Neural cell (in vitro differentiated cells): ENCODE measurements around the gene GINS1. TPM values are rescaled to one million over a fixed set of nuclear protein-coding genes. Genes with fewer than 3 reads are reported as not detected.

ENCODE experiments used
- H2AFZ ChIP-seq: fragments of 200-600, 300-800 bp; sonication (generic), shearing (Covaris generic); 2 replicates; pipeline ENCODE4 v1.6.0; 2014; ENCODE audit warnings: low read depth, mild to moderate bottlenecking, antibody characterized with exemption, low read length, moderate library complexity
- H3F3A ChIP-seq: fragments of 200-600 bp; shearing (Covaris generic); 2 replicates; pipeline ENCODE4 v1.6.1; 2016; ENCODE audit warnings: mild to moderate bottlenecking, moderate library complexity, mixed read lengths, antibody characterized with exemption, low read length; ENCODE audit not compliant: insufficient read depth, poor library complexity, severe bottlenecking
- H3K27ac ChIP-seq: fragments of 200-600, 300-800 bp; sonication (generic), shearing (Covaris generic); 2 replicates; pipeline ENCODE4 v1.5.1; 2014; ENCODE audit warnings: mild to moderate bottlenecking, low read length, moderate library complexity
- H3K27me3 ChIP-seq: fragments of 300-800, 200-600 bp; sonication (generic), shearing (Covaris generic); 2 replicates; pipeline ENCODE4 v1.6.0; 2014; ENCODE audit warnings: mild to moderate bottlenecking, low read depth, low read length, moderate library complexity; ENCODE audit not compliant: insufficient read depth
- H3K36me3 ChIP-seq: fragments of 300-800, 200-600 bp; sonication (generic), shearing (Covaris generic); 2 replicates; pipeline ENCODE4 v1.5.1; 2014; ENCODE audit warnings: mild to moderate bottlenecking, antibody characterized with exemption, low read length, moderate library complexity; ENCODE audit not compliant: insufficient read depth
- H3K4me2 ChIP-seq: fragments of 300-800, 200-600 bp; sonication (generic), shearing (Covaris generic); 2 replicates; pipeline ENCODE4 v1.6.0; 2014; ENCODE audit warnings: mild to moderate bottlenecking, low read length
- H3K4me3 ChIP-seq: fragments of 300-800, 200-600 bp; sonication (generic), shearing (Covaris generic); 2 replicates; pipeline ENCODE4 v1.5.1; 2014; ENCODE audit warnings: mild to moderate bottlenecking, low read length, moderate library complexity
- H3K79me2 ChIP-seq: fragments of 200-600 bp; shearing (Covaris generic); replicated peaks from 2 replicates; pipeline ENCODE4 v1.6.0; 2014; ENCODE audit warnings: mild to moderate bottlenecking, low read length, moderate library complexity; ENCODE audit not compliant: insufficient read depth
- H3K9ac ChIP-seq: fragments of 300-800, 200-600 bp; sonication (generic), shearing (Covaris generic); 2 replicates; pipeline ENCODE4 v1.6.1; 2016; ENCODE audit warnings: mild to moderate bottlenecking, low read length, mixed read lengths
- H3K9me2 ChIP-seq: fragments of 200-600 bp; shearing (Covaris generic); 2 replicates; pipeline ENCODE4 v1.6.1; 2016; ENCODE audit warnings: mild to moderate bottlenecking, low read length, mixed read lengths; ENCODE audit not compliant: insufficient read depth
- H3K9me3 ChIP-seq: fragments of 200-600, 300-800 bp; sonication (generic), shearing (Covaris generic); 2 replicates; pipeline ENCODE4 v1.6.1; 2016; ENCODE audit warnings: mild to moderate bottlenecking, mixed run types, low read length, moderate library complexity, mixed read lengths
- H4K20me1 ChIP-seq: fragments of 200-600 bp; shearing (Covaris generic); 2 replicates; pipeline ENCODE4 v1.6.1; 2016; ENCODE audit warnings: mild to moderate bottlenecking, mixed run types; ENCODE audit not compliant: insufficient read depth
- EP300 ChIP-seq: fragments of 450-650 bp; conservative IDR thresholded peaks from 2 replicates; pipeline ENCODE4 v1.6.1; 2014; ENCODE audit warnings: antibody characterized with exemption, mild to moderate bottlenecking, moderate library complexity; ENCODE audit not compliant: poor library complexity, severe bottlenecking
- EZH2 ChIP-seq: fragments of 200-600, 300-800 bp; shearing (Covaris generic), sonication (generic); IDR thresholded peaks from 2 replicates; pipeline ENCODE4 v1.6.1; 2014; ENCODE audit warnings: antibody characterized with exemption, low read length, borderline replicate concordance, mild to moderate bottlenecking; ENCODE audit not compliant: insufficient read depth, poor library complexity, severe bottlenecking
- MXI1 ChIP-seq: fragments of 450-650 bp; conservative IDR thresholded peaks from 2 replicates; pipeline ENCODE4 v1.6.1; 2014; ENCODE audit warnings: antibody characterized with exemption, mild to moderate bottlenecking; ENCODE audit not compliant: poor library complexity, severe bottlenecking
- POLR2AphosphoS5 ChIP-seq: IDR thresholded peaks from 2 replicates; pipeline ENCODE4 v1.6.1; 2012
- RAD21 ChIP-seq: fragments of 450-650 bp; conservative IDR thresholded peaks from 2 replicates; pipeline ENCODE4 v1.6.1; 2014; ENCODE audit warnings: antibody characterized with exemption, mild to moderate bottlenecking, moderate library complexity
- REST ChIP-seq: IDR thresholded peaks from 2 replicates; pipeline ENCODE4 v1.6.1; 2012; ENCODE audit warnings: borderline replicate concordance
- SMC3 ChIP-seq: fragments of 450-650 bp; conservative IDR thresholded peaks from 2 replicates; pipeline ENCODE4 v1.6.1; 2014; ENCODE audit warnings: antibody characterized with exemption, mild to moderate bottlenecking, moderate library complexity; ENCODE audit not compliant: poor library complexity
- TAF1 ChIP-seq: IDR thresholded peaks from 2 replicates; pipeline ENCODE4 v1.6.1; 2012; ENCODE audit warnings: low read depth
- polyA plus RNA-seq: library from polyadenylated mRNA; depleted of rRNA; stranded (reverse); fragments of >200 nt; gene quantifications from 2 replicates; pipeline ENCODE4 v1.2.3, GENCODE V29; 2014
- TF ChIP-seq, protein P1 (sequence below): fragments of 450-650 bp; IDR thresholded peaks from 2 replicates; pipeline ENCODE4 v1.5.1; 2014; ENCODE audit warnings: antibody characterized with exemption, mild to moderate bottlenecking, moderate library complexity; ENCODE audit not compliant: poor library complexity, severe bottlenecking

Gene GINS1
- polyA plus RNA-seq, 1 donor from 2014 or later, result 4.5 TPM

DNA sequence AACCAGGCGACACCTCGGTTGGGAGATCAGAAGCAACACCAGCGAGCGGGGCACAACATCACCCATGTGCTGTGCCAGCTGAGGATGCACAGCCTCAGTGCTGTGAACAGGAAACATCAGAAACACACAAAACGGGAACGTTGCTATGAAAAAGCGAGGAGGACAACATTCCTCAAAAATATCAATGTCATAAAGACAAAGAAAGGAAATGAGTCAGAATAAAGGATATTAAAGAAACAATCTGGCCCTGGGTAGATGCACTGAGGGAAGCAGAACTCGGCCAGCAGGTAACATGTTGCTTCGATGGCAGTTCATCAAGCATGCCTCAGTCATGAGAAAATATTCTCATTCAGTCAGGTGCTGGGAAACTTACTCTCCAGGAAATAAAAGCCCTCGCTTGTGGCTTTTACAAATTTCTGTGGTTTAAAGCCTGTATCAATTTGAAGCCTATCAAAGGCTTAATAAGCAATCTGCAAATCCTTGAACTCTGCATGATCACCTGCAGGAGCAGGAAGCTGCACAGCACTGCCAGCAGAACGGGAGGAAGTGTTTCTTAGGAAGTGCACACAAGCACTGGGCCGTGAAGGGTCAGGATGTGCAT is 77.5 kb downstream of the GINS1 start:
- TF ChIP-seq MXI1, result no peak
- TF ChIP-seq TAF1, result no peak
- H3K27ac ChIP-seq, result no peak overlapping the region
- no peaks in the 10 kb centered on the region for H3K36me3 ChIP-seq

DNA sequence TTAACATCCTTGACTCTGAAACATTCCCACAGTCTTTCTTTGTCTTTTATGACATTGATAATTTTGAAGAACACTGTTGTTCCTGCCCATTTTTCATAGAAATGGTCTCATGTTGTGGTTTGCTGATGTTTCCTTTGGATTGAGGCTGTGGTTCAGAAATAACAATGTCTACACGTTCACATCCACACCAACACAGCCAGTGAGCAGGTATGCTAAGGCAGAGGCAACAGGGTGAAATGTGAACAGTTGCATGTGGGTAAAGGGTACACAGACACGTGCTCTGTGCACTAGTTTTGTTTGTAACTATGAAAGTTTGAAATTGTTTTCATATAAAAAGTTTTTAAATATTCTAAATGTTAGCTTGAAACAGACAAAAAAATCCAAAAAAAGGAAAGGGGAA is 78.4 kb downstream of the GINS1 start:
- Histone ChIP-seq H3F3A (no peaks in the 10 kb centered on the region), H3K4me2 (no peak overlapping the region), H3K9me2 (no peaks in the 10 kb centered on the region), H3K4me3 (no peak overlapping the region), H3K27me3 (no peaks in the 10 kb centered on the region), H3K79me2 (no peaks in the 10 kb centered on the region), H3K9me3 (no peaks in the 10 kb centered on the region), H3K9ac (no peak overlapping the region), H3K36me3 (no peaks in the 10 kb centered on the region), H2AFZ (no peak overlapping the region), H4K20me1 (no peaks in the 10 kb centered on the region), H3K27ac (no peak overlapping the region)
- TF ChIP-seq RAD21 (no peak), MXI1 (no peak), POLR2AphosphoS5 (no peak)

More for the DNA sequence above, 77.5 kb downstream of the GINS1 start:
- no peaks in the 10 kb centered on the region for H3K9me2 ChIP-seq
- H3K4me2 ChIP-seq, result no peak overlapping the region
- no peaks in the 10 kb centered on the region for H3K9me3 ChIP-seq
- no peaks in the 10 kb centered on the region for H3K79me2 ChIP-seq
- no peaks in the 10 kb centered on the region for H3F3A ChIP-seq
- no peak overlapping the region for H3K4me3 ChIP-seq
- H3K27me3 ChIP-seq, result no peaks in the 10 kb centered on the region
- no peak overlapping the region for H2AFZ ChIP-seq
- no peak overlapping the region for H3K9ac ChIP-seq
- H4K20me1 ChIP-seq, result no peaks in the 10 kb centered on the region

DNA sequence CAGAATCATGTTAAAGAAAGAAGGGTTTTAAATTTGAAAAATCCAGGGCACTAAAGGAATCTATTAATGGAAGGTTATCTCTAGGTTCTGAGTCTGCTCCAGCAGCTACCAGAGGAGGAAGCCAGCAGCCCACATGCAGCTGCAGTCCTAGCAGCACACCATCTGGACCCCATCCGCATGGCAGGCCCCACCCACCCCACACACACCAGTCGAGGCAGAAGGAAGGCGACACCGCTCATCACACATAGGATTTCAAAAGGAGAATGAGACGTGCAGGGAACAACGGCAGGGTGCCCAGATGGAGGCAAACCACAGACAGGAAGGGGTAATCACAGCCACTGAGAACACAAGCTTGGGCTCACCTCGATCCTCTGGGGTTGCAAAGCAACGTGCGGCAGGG is 78.9 kb downstream of the GINS1 start:
- no peak overlapping the region for H2AFZ ChIP-seq
- H3K9me3 ChIP-seq, result no peaks in the 10 kb centered on the region
- H3K27ac ChIP-seq, result no peak overlapping the region
- H3F3A ChIP-seq, result no peaks in the 10 kb centered on the region
- no peak overlapping the region for H3K4me2 ChIP-seq
- TF ChIP-seq, protein P1, sequence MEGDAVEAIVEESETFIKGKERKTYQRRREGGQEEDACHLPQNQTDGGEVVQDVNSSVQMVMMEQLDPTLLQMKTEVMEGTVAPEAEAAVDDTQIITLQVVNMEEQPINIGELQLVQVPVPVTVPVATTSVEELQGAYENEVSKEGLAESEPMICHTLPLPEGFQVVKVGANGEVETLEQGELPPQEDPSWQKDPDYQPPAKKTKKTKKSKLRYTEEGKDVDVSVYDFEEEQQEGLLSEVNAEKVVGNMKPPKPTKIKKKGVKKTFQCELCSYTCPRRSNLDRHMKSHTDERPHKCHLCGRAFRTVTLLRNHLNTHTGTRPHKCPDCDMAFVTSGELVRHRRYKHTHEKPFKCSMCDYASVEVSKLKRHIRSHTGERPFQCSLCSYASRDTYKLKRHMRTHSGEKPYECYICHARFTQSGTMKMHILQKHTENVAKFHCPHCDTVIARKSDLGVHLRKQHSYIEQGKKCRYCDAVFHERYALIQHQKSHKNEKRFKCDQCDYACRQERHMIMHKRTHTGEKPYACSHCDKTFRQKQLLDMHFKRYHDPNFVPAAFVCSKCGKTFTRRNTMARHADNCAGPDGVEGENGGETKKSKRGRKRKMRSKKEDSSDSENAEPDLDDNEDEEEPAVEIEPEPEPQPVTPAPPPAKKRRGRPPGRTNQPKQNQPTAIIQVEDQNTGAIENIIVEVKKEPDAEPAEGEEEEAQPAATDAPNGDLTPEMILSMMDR, result no peak
- no peak for TF ChIP-seq RAD21
- no peak for TF ChIP-seq EZH2
- TF ChIP-seq EP300, result no peak
- no peak for TF ChIP-seq MXI1
- no peak for TF ChIP-seq SMC3
- TF ChIP-seq REST, result no peak
- no peak for TF ChIP-seq POLR2AphosphoS5
- TF ChIP-seq TAF1, result no peak
- H3K4me3 ChIP-seq, result no peak overlapping the region
- H3K27me3 ChIP-seq, result no peaks in the 10 kb centered on the region
- no peaks in the 10 kb centered on the region for H4K20me1 ChIP-seq
- no peaks in the 10 kb centered on the region for H3K9me2 ChIP-seq
- no peak overlapping the region for H3K9ac ChIP-seq
- no peaks in the 10 kb centered on the region for H3K36me3 ChIP-seq
- no peaks in the 10 kb centered on the region for H3K79me2 ChIP-seq
